Liver (tissue), 9 donors: ENCODE results near the gene RPL35. TPM values are rescaled to one million over a fixed set of nuclear protein-coding genes. Genes with fewer than 3 reads are reported as not detected.

Experiments used
- DNase-seq: peaks from one replicate; pipeline ENCODE4 v3.0.0-alpha.2; 2017; ENCODE audit warnings: low spot score
- H3K27ac ChIP-seq, 2 donors: one replicate each; pipeline ENCODE4 v1.7.0; 2013; ENCODE audit warnings: inconsistent platforms in 2 of 2, low read length in 2 of 2, control low read depth in 1 of 2, low read depth in 1 of 2, mild to moderate bottlenecking in 1 of 2
- H3K27me3 ChIP-seq, 4 donors: one replicate each; pipeline versions ENCODE4 v1.6.1 to v1.7.0; 2013; ENCODE audit warnings: low read length in 3 of 4, inconsistent platforms in 1 of 4, mild to moderate bottlenecking in 1 of 4, moderate library complexity in 1 of 4; ENCODE audit not compliant: control insufficient read depth in 4 of 4, insufficient read depth in 4 of 4
- H3K36me3 ChIP-seq, 4 donors: one replicate each; pipeline versions ENCODE4 v1.6.1 to v1.7.0; 2013; ENCODE audit warnings: low read length in 3 of 4, mild to moderate bottlenecking in 3 of 4, low read depth in 1 of 4, moderate library complexity in 1 of 4; ENCODE audit not compliant: control insufficient read depth in 4 of 4, insufficient read depth in 3 of 4
- H3K4me1 ChIP-seq, 4 donors: one replicate each; pipeline versions ENCODE4 v1.6.1 to v1.7.0; 2013; ENCODE audit warnings: low read length in 3 of 4, mild to moderate bottlenecking in 3 of 4, moderate library complexity in 1 of 4; ENCODE audit not compliant: control insufficient read depth in 4 of 4, insufficient read depth in 4 of 4
- H3K4me3 ChIP-seq, 3 donors: one replicate each; pipeline versions ENCODE4 v1.6.1 to v1.7.0; 2013; ENCODE audit warnings: low read length in 3 of 3, control low read depth in 1 of 3, low read depth in 1 of 3, mild to moderate bottlenecking in 1 of 3
- H3K9ac ChIP-seq, 2 donors: one replicate each; pipeline ENCODE4 v1.7.0; 2013; ENCODE audit warnings: low read length in 2 of 2, mild to moderate bottlenecking in 2 of 2, moderate library complexity in 2 of 2, control low read depth in 1 of 2, low read depth in 1 of 2
- H3K9me3 ChIP-seq, 4 donors: one replicate each; pipeline versions ENCODE4 v1.6.1 to v1.7.0; 2013; ENCODE audit warnings: low read length in 3 of 4; ENCODE audit not compliant: control insufficient read depth in 4 of 4
- CTCF ChIP-seq: fragments of 150-350 bp; IDR thresholded peaks from 2 replicates; pipeline ENCODE4 v1.5.1; 2017; ENCODE audit warnings: improper control_type of control experiment, low read depth, low read length; ENCODE audit not compliant: missing input control
- EGR1 ChIP-seq, 2 donors: IDR thresholded peaks; 2 replicates each; pipeline ENCODE4 v1.6.1; 2016 to 2018; ENCODE audit warnings: antibody characterized with exemption in 2 of 2, low read depth in 2 of 2
- FOXA1 ChIP-seq: IDR thresholded peaks from 2 replicates; pipeline ENCODE4 v1.6.1; 2016; ENCODE audit warnings: antibody characterized with exemption
- FOXA2 ChIP-seq: IDR thresholded peaks from 2 replicates; pipeline ENCODE4 v1.6.1; 2016; ENCODE audit warnings: antibody characterized with exemption
- GABPA ChIP-seq, 2 donors: IDR thresholded peaks in 1 of 2; conservative IDR thresholded peaks in 1 of 2; 2 replicates each; pipeline ENCODE4 v1.6.1; 2016; ENCODE audit warnings: antibody characterized with exemption in 2 of 2, mild to moderate bottlenecking in 1 of 2, moderate library complexity in 1 of 2
- HNF4A ChIP-seq, 2 donors: conservative IDR thresholded peaks; 2 replicates each; pipeline ENCODE4 v1.6.1; 2016; ENCODE audit warnings: antibody characterized with exemption in 2 of 2, mild to moderate bottlenecking in 2 of 2
- HNF4G ChIP-seq: IDR thresholded peaks from 2 replicates; pipeline ENCODE4 v1.6.1; 2016; ENCODE audit warnings: antibody characterized with exemption
- NR2F2 ChIP-seq: IDR thresholded peaks from 2 replicates; pipeline ENCODE4 v1.6.1; 2016; ENCODE audit warnings: antibody characterized with exemption
- RAD21 ChIP-seq, 2 donors: IDR thresholded peaks; 2 replicates each; pipeline ENCODE4 v1.6.1; 2016; ENCODE audit warnings: antibody characterized with exemption in 2 of 2, mild to moderate bottlenecking in 2 of 2
- REST ChIP-seq: IDR thresholded peaks from 2 replicates; pipeline ENCODE4 v1.6.1; 2016; ENCODE audit warnings: antibody characterized with exemption, mild to moderate bottlenecking
- RXRA ChIP-seq, 2 donors: IDR thresholded peaks; 2 replicates each; pipeline ENCODE4 v1.6.1; 2017 to 2018; ENCODE audit warnings: antibody characterized with exemption in 2 of 2, mild to moderate bottlenecking in 1 of 2
- SP1 ChIP-seq: IDR thresholded peaks from 2 replicates; pipeline ENCODE4 v1.6.1; 2018; ENCODE audit warnings: antibody characterized with exemption, mild to moderate bottlenecking
- TAF1 ChIP-seq: conservative IDR thresholded peaks from 2 replicates; pipeline ENCODE4 v1.6.1; 2016; ENCODE audit warnings: antibody characterized with exemption, mild to moderate bottlenecking
- YY1 ChIP-seq: IDR thresholded peaks from 2 replicates; pipeline ENCODE4 v1.6.1; 2016; ENCODE audit warnings: antibody characterized with exemption, mild to moderate bottlenecking
- WGBS: extraction: QIAGEN DNeasy Blood & Tissue Kit; methylation state at CpG from one replicate; pipeline ENCODE4 v1.1.7; 2013; 5-methylcytosine and 5-hydroxymethylcytosine counted together
- polyA plus RNA-seq, 2 donors: library from polyadenylated mRNA; stranded (reverse) in 1 of 2; unstranded in 1 of 2; fragments of 200-250 nt in 1 of 2; fragments of >200 nt in 1 of 2; fragmentation: Nextera tagmentation in 1 of 2; extraction: Ambion mirVana in 1 of 2; gene quantifications; one replicate each; pipeline versions ENCODE4 v1.2.1 to v1.2.3, GENCODE V29; 2013 to 2015
- total RNA-seq, 2 donors: library from RNA; depleted of rRNA; stranded (reverse); fragments of >200 nt; gene quantifications; one replicate each; pipeline ENCODE4 v1.2.3, GENCODE V29; 2014
- TF ChIP-seq, protein P1 (sequence below): IDR thresholded peaks from 2 replicates; pipeline ENCODE4 v1.6.1; 2016; ENCODE audit warnings: antibody characterized with exemption
- TF ChIP-seq, protein P2 (sequence below): IDR thresholded peaks from 2 replicates; pipeline ENCODE4 v1.6.1; 2016; ENCODE audit warnings: antibody characterized with exemption
- donor health status: healthy.
- donor health status: healthy.
- donor health status: healthy.
- donor health status: healthy.
- donor health status: healthy.

Gene RPL35
- total and polyA plus RNA-seq, 4 donors = 623 to 1,101 (median 703) TPM

- H3K4me1 ChIP-seq = no peaks in the 10 kb centered on the region
- TF ChIP-seq HNF4A (conservative IDR thresholded peaks at IDR 0.05) (no peak), EGR1 (IDR thresholded peaks at IDR 0.05; ENCODE audit: low read depth in 2 of 2) (no peak)
- H3K27me3 ChIP-seq = no peaks in the 10 kb centered on the region
- H3K36me3 ChIP-seq = no peaks in the 10 kb centered on the region
- no peaks in the 10 kb centered on the region for H3K9me3 ChIP-seq
- H3K4me3 ChIP-seq = no peak overlapping the region
- DNase-seq = no peak
- H3K27ac ChIP-seq = no peak overlapping the region
- no peak overlapping the region for H3K9ac ChIP-seq
- 80% methylated on average over 12 of the region's 12 CpGs for WGBS
Observed at GRCh38 chr9:124810663-124811355, 50.9 kb downstream of the RPL35 start.

DNA sequence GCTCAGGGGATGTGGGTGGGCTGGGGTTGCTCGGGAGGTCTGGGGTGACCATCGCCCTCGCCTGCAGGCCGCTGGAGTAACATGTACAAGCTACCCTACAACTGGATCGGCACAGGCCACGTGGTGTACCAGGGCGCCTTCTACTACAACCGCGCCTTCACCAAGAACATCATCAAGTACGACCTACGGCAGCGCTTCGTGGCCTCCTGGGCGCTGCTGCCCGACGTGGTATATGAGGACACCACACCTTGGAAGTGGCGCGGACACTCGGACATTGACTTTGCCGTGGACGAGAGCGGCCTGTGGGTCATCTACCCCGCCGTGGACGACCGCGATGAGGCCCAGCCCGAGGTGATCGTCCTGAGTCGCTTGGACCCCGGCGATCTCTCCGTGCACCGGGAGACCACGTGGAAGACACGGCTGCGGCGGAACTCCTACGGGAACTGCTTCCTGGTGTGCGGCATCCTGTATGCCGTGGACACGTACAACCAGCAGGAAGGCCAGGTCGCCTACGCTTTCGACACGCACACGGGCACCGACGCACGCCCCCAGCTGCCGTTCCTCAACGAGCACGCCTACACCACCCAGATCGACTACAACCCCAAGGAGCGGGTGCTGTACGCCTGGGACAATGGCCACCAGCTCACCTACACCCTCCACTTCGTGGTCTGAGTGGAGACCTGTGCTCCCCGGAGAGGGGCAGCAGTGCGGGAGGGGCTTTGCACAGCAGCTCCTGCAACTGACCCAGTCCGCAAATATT is 51.8 kb downstream of the RPL35 start:
- Histone ChIP-seq H3K9me3 (no peaks in the 10 kb centered on the region), H3K27ac (no peak overlapping the region), H3K4me3 (no peak overlapping the region), H3K36me3 (no peaks in the 10 kb centered on the region), H3K9ac (no peak overlapping the region), H3K4me1 (no peaks in the 10 kb centered on the region), H3K27me3 (no peaks in the 10 kb centered on the region)
- TF ChIP-seq, protein P1, sequence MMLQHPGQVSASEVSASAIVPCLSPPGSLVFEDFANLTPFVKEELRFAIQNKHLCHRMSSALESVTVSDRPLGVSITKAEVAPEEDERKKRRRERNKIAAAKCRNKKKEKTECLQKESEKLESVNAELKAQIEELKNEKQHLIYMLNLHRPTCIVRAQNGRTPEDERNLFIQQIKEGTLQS = no peak
- no peak for TF ChIP-seq RAD21 (IDR thresholded peaks at IDR 0.05)
- no peak for TF ChIP-seq YY1
- TF ChIP-seq, protein P2, sequence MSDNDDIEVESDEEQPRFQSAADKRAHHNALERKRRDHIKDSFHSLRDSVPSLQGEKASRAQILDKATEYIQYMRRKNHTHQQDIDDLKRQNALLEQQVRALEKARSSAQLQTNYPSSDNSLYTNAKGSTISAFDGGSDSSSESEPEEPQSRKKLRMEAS = no peak
- no peak for TF ChIP-seq HNF4A (conservative IDR thresholded peaks at IDR 0.05)
- no peak for TF ChIP-seq FOXA1
- no peak for TF ChIP-seq EGR1 (IDR thresholded peaks at IDR 0.05; ENCODE audit: low read depth in 2 of 2)
- no peak for TF ChIP-seq HNF4G
- TF ChIP-seq NR2F2 = no peak
- no peak for TF ChIP-seq SP1
- TF ChIP-seq REST = no peak
- TF ChIP-seq RXRA (IDR thresholded peaks at IDR 0.05) = no peak
- TF ChIP-seq FOXA2 = no peak
- WGBS = 95% methylated on average over 60 of the region's 60 CpGs
- DNase-seq = no peak

DNA sequence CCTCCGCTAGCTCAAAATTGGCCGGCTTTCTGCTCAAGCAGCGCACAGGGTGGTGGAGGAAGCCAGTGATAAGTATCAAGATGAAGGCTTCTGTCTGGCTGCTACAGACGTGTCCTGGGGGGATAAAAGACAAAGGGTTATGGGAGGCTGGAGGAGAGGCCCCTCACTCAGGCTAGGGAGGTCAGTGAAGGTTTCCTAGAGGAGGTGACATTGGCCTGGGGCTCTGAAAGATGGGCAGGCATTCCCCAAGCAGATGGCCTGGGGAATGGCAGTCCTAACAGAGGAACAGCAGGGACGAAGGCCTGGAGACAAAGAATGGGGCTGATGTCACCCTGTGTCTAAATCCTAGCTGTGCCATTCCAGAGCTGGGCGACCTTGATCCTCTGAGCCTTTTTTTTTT is 52.5 kb downstream of the RPL35 start:
- WGBS = 95% methylated on average over 6 of the region's 6 CpGs
- Histone ChIP-seq H3K9me3 (no peaks in the 10 kb centered on the region), H3K36me3 (no peaks in the 10 kb centered on the region)

More for the DNA sequence above, 52.5 kb downstream of the RPL35 start:
- H3K4me1 ChIP-seq = no peaks in the 10 kb centered on the region
- no peak overlapping the region for H3K4me3 ChIP-seq
- no peak for DNase-seq
- H3K9ac ChIP-seq = no peak overlapping the region
- H3K27me3 ChIP-seq = no peaks in the 10 kb centered on the region
- H3K27ac ChIP-seq = no peak overlapping the region
- TF ChIP-seq FOXA2 = no peak
- no peak for TF ChIP-seq CTCF
- TF ChIP-seq EGR1 (IDR thresholded peaks at IDR 0.05; ENCODE audit: low read depth in 2 of 2) = no peak
- TF ChIP-seq TAF1 = no peak
- no peak for TF ChIP-seq HNF4G
- TF ChIP-seq RXRA (IDR thresholded peaks at IDR 0.05) = no peak
- TF ChIP-seq GABPA (IDR thresholded peaks at IDR 0.05 in 1 of 2, conservative IDR thresholded peaks at IDR 0.05 in 1 of 2) = no peak
- TF ChIP-seq, protein P2 = no peak
